Measurements from ENCODE around the gene HLA-A. TPM values are rescaled to one million over a fixed set of nuclear protein-coding genes. Genes with fewer than 3 reads are reported as not detected.

Gene HLA-A
- total and polyA plus RNA-seq, 2 donors, result 741 to 1,655 TPM

DNA sequence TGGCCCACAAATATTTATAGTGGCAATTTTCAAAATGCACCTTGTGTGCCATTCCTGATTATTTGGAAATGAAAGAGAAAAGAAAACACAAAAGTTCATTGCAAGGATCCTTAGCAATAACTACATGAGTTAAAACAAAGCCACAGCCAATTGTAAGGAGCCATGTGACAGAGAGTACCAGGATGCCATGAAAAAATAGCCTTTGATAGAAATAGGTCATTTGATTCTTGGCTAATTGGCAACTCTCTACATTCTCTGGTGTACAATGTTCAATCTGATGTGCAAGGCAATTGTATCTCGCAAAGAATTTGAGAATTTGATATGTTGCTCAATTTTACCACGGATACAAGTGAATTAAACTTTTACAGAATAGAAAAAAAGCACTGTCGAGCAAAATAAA is 9.6 kb downstream of the HLA-A start:
- no peak overlapping the region for H3K4me3 ChIP-seq (ENCODE audit: low read length in 2 of 2)
- H3K9me3 ChIP-seq (ENCODE audit: control insufficient read depth in 2 of 2, insufficient read depth in 1 of 2, low read length in 1 of 2), result no peaks in the 10 kb centered on the region
- H3K27ac ChIP-seq (ENCODE audit: low read depth in 1 of 2, low read length in 1 of 2), result no peak overlapping the region
- WGBS, result 96% methylated on average over 3 of the region's 3 CpGs
- no peak for DNase-seq (ENCODE audit: low read depth in 6 of 9, low spot score in 9 of 9)
- no peaks in the 10 kb centered on the region for H3K27me3 ChIP-seq (ENCODE audit: control insufficient read depth in 2 of 2, insufficient read depth in 1 of 2, low read length in 1 of 2)
- peaks cover 3 to 25% of the 10 kb centered on the region in 2 donors for H3K36me3 ChIP-seq (ENCODE audit: control insufficient read depth in 2 of 2, insufficient read depth in 2 of 2, low read length in 1 of 2)
- no peaks in the 10 kb centered on the region for H3K4me1 ChIP-seq (ENCODE audit: control insufficient read depth in 2 of 2, insufficient read depth in 2 of 2, low read length in 2 of 2)

DNA sequence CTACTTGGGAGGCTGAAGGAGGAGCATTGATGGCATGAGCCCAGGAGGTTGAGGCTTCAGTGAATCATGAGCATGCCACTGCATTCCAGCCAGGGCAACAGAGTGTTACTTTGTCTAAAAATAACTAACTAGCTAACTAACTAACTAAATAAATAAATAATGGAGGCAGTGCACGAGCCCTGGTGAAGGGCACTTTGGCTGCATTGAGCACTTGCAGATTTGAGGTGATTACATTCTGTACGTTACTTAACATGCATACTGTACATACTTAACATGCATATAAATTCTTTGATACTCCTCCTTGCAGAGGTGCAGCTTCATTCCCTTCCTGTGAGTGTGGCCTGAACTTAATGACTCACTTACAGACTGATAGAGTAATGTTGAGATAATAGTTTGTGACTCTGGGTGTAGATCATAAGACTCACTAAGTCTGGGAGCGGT is 10.7 kb downstream of the HLA-A start:
- no peak overlapping the region for H3K4me3 ChIP-seq (ENCODE audit: low read length in 2 of 2)
- H3K4me1 ChIP-seq (ENCODE audit: control insufficient read depth in 2 of 2, insufficient read depth in 2 of 2, low read length in 2 of 2), result no peaks in the 10 kb centered on the region
- 95% methylated on average over 3 of the region's 3 CpGs for WGBS
- no peak for DNase-seq (ENCODE audit: low read depth in 6 of 9, low spot score in 9 of 9)
- peaks cover 3 to 18% of the 10 kb centered on the region in 2 donors for H3K36me3 ChIP-seq (ENCODE audit: control insufficient read depth in 2 of 2, insufficient read depth in 2 of 2, low read length in 1 of 2)
- H3K27ac ChIP-seq (ENCODE audit: low read depth in 1 of 2, low read length in 1 of 2), result no peak overlapping the region
- H3K9me3 ChIP-seq (ENCODE audit: control insufficient read depth in 2 of 2, insufficient read depth in 1 of 2, low read length in 1 of 2), result no peaks in the 10 kb centered on the region
- H3K27me3 ChIP-seq (ENCODE audit: control insufficient read depth in 2 of 2, insufficient read depth in 1 of 2, low read length in 1 of 2), result no peaks in the 10 kb centered on the region

DNA sequence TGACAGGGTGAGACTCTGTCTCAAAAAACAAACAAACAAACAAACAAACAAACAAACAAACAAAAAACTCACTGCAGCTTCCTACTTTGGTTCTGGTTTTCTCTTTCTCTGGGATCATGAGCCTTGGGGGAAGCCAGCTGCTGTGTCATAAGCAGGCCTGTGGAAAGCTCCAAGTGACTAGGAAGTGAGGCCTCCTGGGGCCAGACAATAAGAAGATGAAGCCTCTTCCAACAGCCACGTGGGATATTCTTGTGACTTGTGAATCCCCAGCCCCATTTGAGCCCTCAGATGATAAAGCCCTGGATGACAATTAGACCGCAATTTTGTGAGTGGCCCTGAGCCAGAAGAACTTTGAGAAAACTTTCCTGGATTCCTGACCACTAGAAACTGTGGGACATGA is 11.4 kb downstream of the HLA-A start:
- Histone ChIP-seq H3K9me3 (ENCODE audit: control insufficient read depth in 2 of 2, insufficient read depth in 1 of 2, low read length in 1 of 2) (no peaks in the 10 kb centered on the region), H3K4me1 (ENCODE audit: control insufficient read depth in 2 of 2, insufficient read depth in 2 of 2, low read length in 2 of 2) (no peaks in the 10 kb centered on the region), H3K4me3 (ENCODE audit: low read length in 2 of 2) (no peak overlapping the region), H3K27me3 (ENCODE audit: control insufficient read depth in 2 of 2, insufficient read depth in 1 of 2, low read length in 1 of 2) (no peaks in the 10 kb centered on the region), H3K36me3 (ENCODE audit: control insufficient read depth in 2 of 2, insufficient read depth in 2 of 2, low read length in 1 of 2) (peaks cover 3 to 12% of the 10 kb centered on the region in 2 donors), H3K27ac (ENCODE audit: low read depth in 1 of 2, low read length in 1 of 2) (no peak overlapping the region)
- 88% methylated on average over 2 of the region's 2 CpGs for WGBS
- no peak for DNase-seq (ENCODE audit: low read depth in 6 of 9, low spot score in 9 of 9)

DNA sequence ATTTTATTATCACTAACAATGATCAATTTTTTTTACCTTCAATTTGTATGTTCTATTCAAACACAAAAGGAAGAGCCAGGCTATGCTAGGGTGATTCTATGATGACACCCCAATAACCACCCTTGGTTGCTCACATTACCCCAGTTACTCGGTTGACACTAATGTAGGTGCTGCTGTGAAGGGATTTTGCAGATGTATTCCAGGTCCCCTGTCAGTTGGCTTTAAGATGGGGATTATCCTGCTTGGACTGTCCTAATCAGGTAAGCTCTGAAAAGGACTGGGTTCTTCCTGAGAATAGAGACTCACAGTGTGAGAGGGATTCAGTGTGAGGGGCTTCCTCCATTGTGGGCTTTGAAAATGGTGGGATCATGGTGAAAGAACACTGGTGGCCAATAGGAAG is 11.9 kb downstream of the HLA-A start:
- Histone ChIP-seq H3K4me1 (ENCODE audit: control insufficient read depth in 2 of 2, insufficient read depth in 2 of 2, low read length in 2 of 2) (no peaks in the 10 kb centered on the region), H3K36me3 (ENCODE audit: control insufficient read depth in 2 of 2, insufficient read depth in 2 of 2, low read length in 1 of 2) (peaks cover 3 to 6% of the 10 kb centered on the region in 2 donors), H3K27ac (ENCODE audit: low read depth in 1 of 2, low read length in 1 of 2) (no peak overlapping the region), H3K4me3 (ENCODE audit: low read length in 2 of 2) (no peak overlapping the region), H3K9me3 (ENCODE audit: control insufficient read depth in 2 of 2, insufficient read depth in 1 of 2, low read length in 1 of 2) (no peaks in the 10 kb centered on the region), H3K27me3 (ENCODE audit: control insufficient read depth in 2 of 2, insufficient read depth in 1 of 2, low read length in 1 of 2) (no peaks in the 10 kb centered on the region)
- DNase-seq (ENCODE audit: low read depth in 6 of 9, low spot score in 9 of 9), result no peak
- WGBS, result 95% methylated on average over 1 of the region's 1 CpG

DNA sequence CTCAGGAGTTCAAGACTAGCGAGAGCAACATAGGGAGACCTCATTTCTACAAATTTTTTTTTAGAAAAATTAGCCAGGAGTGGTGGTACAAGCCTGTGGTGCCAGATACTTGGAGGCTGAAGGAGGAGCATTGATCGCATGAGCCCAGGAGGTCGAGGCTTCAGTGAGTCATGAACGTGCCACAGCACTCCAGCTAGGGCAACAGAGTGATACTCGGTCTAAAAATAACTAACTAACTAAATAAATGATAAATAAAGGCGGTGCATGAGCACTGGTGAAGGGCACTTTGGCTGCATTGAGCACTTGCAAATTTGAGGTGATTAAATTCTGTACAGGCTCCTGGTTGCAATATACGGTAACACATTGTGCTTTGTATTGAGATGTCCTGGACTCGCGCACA is 13.5 kb downstream of the HLA-A start:
- 96% methylated on average over 9 of the region's 9 CpGs for WGBS
- Histone ChIP-seq H3K4me3 (ENCODE audit: low read length in 2 of 2) (no peak overlapping the region), H3K4me1 (ENCODE audit: control insufficient read depth in 2 of 2, insufficient read depth in 2 of 2, low read length in 2 of 2) (no peaks in the 10 kb centered on the region), H3K27me3 (ENCODE audit: control insufficient read depth in 2 of 2, insufficient read depth in 1 of 2, low read length in 1 of 2) (no peaks in the 10 kb centered on the region), H3K9me3 (ENCODE audit: control insufficient read depth in 2 of 2, insufficient read depth in 1 of 2, low read length in 1 of 2) (no peaks in the 10 kb centered on the region), H3K36me3 (ENCODE audit: control insufficient read depth in 2 of 2, insufficient read depth in 2 of 2, low read length in 1 of 2) (no peaks in the 10 kb centered on the region), H3K27ac (ENCODE audit: low read depth in 1 of 2, low read length in 1 of 2) (no peak overlapping the region)
- DNase-seq (ENCODE audit: low read depth in 6 of 9, low spot score in 9 of 9), result no peak

DNA sequence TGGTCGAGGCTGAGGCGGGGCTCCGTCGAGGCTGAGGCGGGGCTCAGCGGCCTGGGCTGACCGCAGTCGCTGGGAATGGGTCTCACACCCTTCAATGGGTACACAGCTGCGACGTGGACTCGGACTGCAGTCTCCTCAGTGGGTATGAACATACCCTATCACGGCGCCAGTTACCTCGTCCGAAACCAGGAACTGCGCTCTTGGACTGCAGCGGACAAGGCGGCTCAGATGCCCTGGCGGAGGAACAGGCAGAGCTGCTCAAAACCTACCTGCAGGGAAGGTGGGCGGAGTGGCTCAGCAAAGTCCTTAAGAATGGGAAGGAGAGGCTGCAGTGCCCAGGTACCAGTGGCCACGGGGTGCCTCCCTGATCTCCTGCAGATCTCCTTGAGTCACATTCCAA is 14.2 kb downstream of the HLA-A start:
- Histone ChIP-seq H3K4me1 (ENCODE audit: control insufficient read depth in 2 of 2, insufficient read depth in 2 of 2, low read length in 2 of 2) (no peaks in the 10 kb centered on the region), H3K9me3 (ENCODE audit: control insufficient read depth in 2 of 2, insufficient read depth in 1 of 2, low read length in 1 of 2) (no peaks in the 10 kb centered on the region), H3K36me3 (ENCODE audit: control insufficient read depth in 2 of 2, insufficient read depth in 2 of 2, low read length in 1 of 2) (no peaks in the 10 kb centered on the region), H3K27ac (ENCODE audit: low read depth in 1 of 2, low read length in 1 of 2) (no peak overlapping the region), H3K4me3 (ENCODE audit: low read length in 2 of 2) (no peak overlapping the region), H3K27me3 (ENCODE audit: control insufficient read depth in 2 of 2, insufficient read depth in 1 of 2, low read length in 1 of 2) (no peaks in the 10 kb centered on the region)
- 94% methylated on average over 21 of the region's 21 CpGs for WGBS
- DNase-seq (ENCODE audit: low read depth in 6 of 9, low spot score in 9 of 9), result no peak

DNA sequence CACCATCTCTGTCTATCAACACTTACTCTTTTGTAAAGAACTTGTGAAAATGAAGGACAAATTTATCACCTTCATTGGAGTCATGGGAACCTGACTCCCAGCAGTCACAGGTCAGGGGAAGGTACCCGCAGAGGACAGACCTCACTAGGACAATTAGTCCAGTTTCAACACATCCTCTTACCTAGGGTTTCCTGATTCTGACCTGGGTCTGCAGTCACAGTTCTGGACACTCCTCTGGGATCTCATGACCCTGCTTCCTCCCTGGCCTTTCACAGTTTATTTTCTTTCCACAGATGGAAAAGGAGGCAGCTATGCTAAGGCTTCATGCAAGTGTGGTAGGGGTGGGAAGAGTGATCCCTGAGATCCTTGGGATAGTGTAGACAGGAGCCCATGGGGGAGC is 15.7 kb downstream of the HLA-A start:
- H3K36me3 ChIP-seq (ENCODE audit: control insufficient read depth in 2 of 2, insufficient read depth in 2 of 2, low read length in 1 of 2), result no peaks in the 10 kb centered on the region
- H3K9me3 ChIP-seq (ENCODE audit: control insufficient read depth in 2 of 2, insufficient read depth in 1 of 2, low read length in 1 of 2), result no peaks in the 10 kb centered on the region
- DNase-seq (ENCODE audit: low read depth in 6 of 9, low spot score in 9 of 9), result no peak
- H3K27ac ChIP-seq (ENCODE audit: low read depth in 1 of 2, low read length in 1 of 2), result no peak overlapping the region
- no peak overlapping the region for H3K4me3 ChIP-seq (ENCODE audit: low read length in 2 of 2)
- no peaks in the 10 kb centered on the region for H3K27me3 ChIP-seq (ENCODE audit: control insufficient read depth in 2 of 2, insufficient read depth in 1 of 2, low read length in 1 of 2)
- 100% methylated on average over 1 of the region's 1 CpG for WGBS
- no peaks in the 10 kb centered on the region for H3K4me1 ChIP-seq (ENCODE audit: control insufficient read depth in 2 of 2, insufficient read depth in 2 of 2, low read length in 2 of 2)

DNA sequence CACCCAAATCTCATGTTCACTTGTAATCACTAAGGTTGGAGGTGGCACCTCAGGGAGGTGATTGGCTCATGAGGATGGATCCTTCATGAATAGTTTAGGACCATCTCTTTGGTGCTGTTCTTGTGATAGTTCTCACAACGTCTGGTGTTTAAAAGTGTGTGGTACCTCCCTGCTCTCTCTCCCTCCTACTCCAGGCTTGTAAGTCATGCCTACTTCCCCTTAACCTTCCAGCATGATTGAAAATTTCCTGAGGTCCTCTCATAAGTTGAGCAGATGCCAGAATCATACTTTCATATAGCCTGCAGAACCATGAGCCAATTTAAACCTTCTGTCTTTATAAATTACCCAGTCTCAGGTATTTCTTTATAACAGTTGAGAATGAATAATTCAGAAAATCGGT is 16.6 kb downstream of the HLA-A start:
- Histone ChIP-seq H3K9me3 (ENCODE audit: control insufficient read depth in 2 of 2, insufficient read depth in 1 of 2, low read length in 1 of 2) (no peaks in the 10 kb centered on the region), H3K27ac (ENCODE audit: low read depth in 1 of 2, low read length in 1 of 2) (no peak overlapping the region)
- 72% methylated on average over 2 of the region's 2 CpGs for WGBS

DNA sequence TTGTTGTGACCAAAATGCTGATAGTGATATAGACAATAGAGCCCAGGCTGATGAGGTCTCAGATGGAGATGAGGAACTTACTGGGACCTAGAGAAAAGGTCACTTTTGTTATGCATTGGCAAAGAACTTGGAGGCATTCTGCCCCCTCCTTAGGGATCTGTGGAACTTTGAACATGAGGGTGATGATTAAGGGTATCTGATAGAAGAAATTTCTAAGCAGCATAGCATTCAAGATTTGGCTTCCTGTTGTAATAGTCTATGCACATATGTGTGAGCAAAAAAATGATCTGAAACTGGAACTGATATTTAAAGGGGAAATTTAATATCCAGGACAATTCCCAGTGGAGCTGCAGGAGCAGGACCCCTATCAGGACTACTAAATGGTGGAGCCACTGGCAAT is 17.1 kb downstream of the HLA-A start:
- no peaks in the 10 kb centered on the region for H3K36me3 ChIP-seq (ENCODE audit: control insufficient read depth in 2 of 2, insufficient read depth in 2 of 2, low read length in 1 of 2)
- DNase-seq (ENCODE audit: low read depth in 6 of 9, low spot score in 9 of 9), result no peak
- no peak overlapping the region for H3K4me3 ChIP-seq (ENCODE audit: low read length in 2 of 2)
- H3K4me1 ChIP-seq (ENCODE audit: control insufficient read depth in 2 of 2, insufficient read depth in 2 of 2, low read length in 2 of 2), result peaks cover 3% of the 10 kb centered on the region in 2 donors
- H3K9me3 ChIP-seq (ENCODE audit: control insufficient read depth in 2 of 2, insufficient read depth in 1 of 2, low read length in 1 of 2), result no peaks in the 10 kb centered on the region
- H3K27ac ChIP-seq (ENCODE audit: low read depth in 1 of 2, low read length in 1 of 2), result no peak overlapping the region
- no peaks in the 10 kb centered on the region for H3K27me3 ChIP-seq (ENCODE audit: control insufficient read depth in 2 of 2, insufficient read depth in 1 of 2, low read length in 1 of 2)

More for the DNA sequence above, 16.6 kb downstream of the HLA-A start:
- DNase-seq (ENCODE audit: low read depth in 6 of 9, low spot score in 9 of 9), result no peak
- Histone ChIP-seq H3K4me1 (ENCODE audit: control insufficient read depth in 2 of 2, insufficient read depth in 2 of 2, low read length in 2 of 2) (no peaks in the 10 kb centered on the region), H3K27me3 (ENCODE audit: control insufficient read depth in 2 of 2, insufficient read depth in 1 of 2, low read length in 1 of 2) (no peaks in the 10 kb centered on the region), H3K36me3 (ENCODE audit: control insufficient read depth in 2 of 2, insufficient read depth in 2 of 2, low read length in 1 of 2) (no peaks in the 10 kb centered on the region), H3K4me3 (ENCODE audit: low read length in 2 of 2) (no peak overlapping the region)

DNA sequence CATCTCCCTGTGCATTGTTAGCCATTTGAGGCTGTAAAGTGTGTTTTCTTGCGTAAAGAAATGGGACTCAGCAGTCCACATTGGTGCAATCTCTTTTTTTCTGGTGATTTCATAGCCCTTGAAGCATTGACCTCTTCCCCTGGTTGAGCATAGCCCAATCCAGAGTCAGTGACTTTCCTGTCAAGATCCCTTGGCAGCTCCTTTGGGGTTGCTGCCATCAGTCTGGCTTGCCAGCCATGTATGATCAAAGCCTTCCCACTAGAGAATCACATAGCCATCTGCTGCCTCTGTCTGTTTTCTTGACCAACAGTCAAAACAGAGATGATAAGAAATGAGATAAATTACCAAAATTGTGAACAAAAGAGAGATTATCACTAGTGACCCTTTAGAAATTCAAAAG is 19.6 kb downstream of the HLA-A start:
- no peaks in the 10 kb centered on the region for H3K27me3 ChIP-seq (ENCODE audit: control insufficient read depth in 2 of 2, insufficient read depth in 1 of 2, low read length in 1 of 2)
- H3K4me1 ChIP-seq (ENCODE audit: control insufficient read depth in 2 of 2, insufficient read depth in 2 of 2, low read length in 2 of 2), result peaks cover 13 to 23% of the 10 kb centered on the region in 2 donors
- WGBS, result 39% methylated on average over 1 of the region's 1 CpG
- H3K4me3 ChIP-seq (ENCODE audit: low read length in 2 of 2), result no peak overlapping the region
- H3K9me3 ChIP-seq (ENCODE audit: control insufficient read depth in 2 of 2, insufficient read depth in 1 of 2, low read length in 1 of 2), result no peaks in the 10 kb centered on the region
- DNase-seq (ENCODE audit: low read depth in 6 of 9, low spot score in 9 of 9), result no peak
- no peak overlapping the region for H3K27ac ChIP-seq (ENCODE audit: low read depth in 1 of 2, low read length in 1 of 2)
- H3K36me3 ChIP-seq (ENCODE audit: control insufficient read depth in 2 of 2, insufficient read depth in 2 of 2, low read length in 1 of 2), result no peaks in the 10 kb centered on the region
